OCI-LY3 (cell line): ENCODE results near the gene MCM8.

Experiments used
- CTCF ChIP-seq: fragments of 200-600, 300-600 bp; sonication (generic); IDR thresholded peaks from 2 replicates; pipeline ENCODE4 v1.5.1; 2014; ENCODE audit warnings: antibody characterized with exemption, low read length, low read depth
- EZH2phosphoT487 ChIP-seq: fragments of 200-600 bp; shearing (Covaris generic); IDR thresholded peaks from 2 replicates; pipeline ENCODE4 v1.6.1; 2018; ENCODE audit warnings: antibody characterized with exemption, mixed run types, low read depth

- TF ChIP-seq CTCF, result no peak
- no peak for TF ChIP-seq EZH2phosphoT487
Measured at GRCh38 chr20:6048391-6048790, 97.9 kb downstream of the MCM8 start.
